Activated naive CD4-positive, alpha-beta T cell treated with anti-CD3 and anti-CD28 coated beads for 36 hours (primary cell): Measurements from ENCODE around the gene STOX2. TPM values are rescaled to one million over a fixed set of nuclear protein-coding genes. Genes with fewer than 3 reads are reported as not detected.
"Not testable (repeated sequence)": the region's sequence is repeated elsewhere in the genome, so short reads cannot be mapped to it uniquely, and the experiment has no call there.

Source experiments
- CTCF ChIA-PET: fragments of 350-600 bp; sonication (Branson Sonifier 250); formaldehyde crosslinking; loops from one replicate; lab custom pipeline; 2021; ENCODE audit warnings: antibody characterized with exemption; lab: Charles Lee
- DNase-seq: peaks from one replicate; pipeline ENCODE4 v3.0.0-alpha.2; 2020
- H3K27ac Mint-ChIP-seq: one replicate; pipeline ENCODE4 v1.8.0; 2021; ENCODE audit warnings: mild to moderate bottlenecking, mixed read lengths
- H3K27me3 Mint-ChIP-seq: one replicate; pipeline ENCODE4 v1.8.0; 2021; ENCODE audit warnings: low read depth, mixed read lengths
- H3K36me3 Mint-ChIP-seq: one replicate; pipeline ENCODE4 v1.8.0; 2021; ENCODE audit warnings: low read depth, mixed read lengths
- H3K4me1 Mint-ChIP-seq: one replicate; pipeline ENCODE4 v1.8.0; 2021; ENCODE audit warnings: low read depth, mixed read lengths
- H3K4me3 Mint-ChIP-seq: one replicate; pipeline ENCODE4 v1.8.0; 2021; ENCODE audit warnings: mild to moderate bottlenecking, moderate library complexity, mixed read lengths
- H3K9me3 Mint-ChIP-seq: one replicate; pipeline ENCODE4 v1.8.0; 2021; ENCODE audit warnings: mixed read lengths
- intact Hi-C: fragments of 100-400 bp; cut with micrococcal nuclease; formaldehyde crosslinking; loops from one replicate; pipeline ENCODE4 v1.15.1; 2023
- total RNA-seq, 2 experiments: library from RNA; stranded (reverse); gene quantifications; one replicate each; pipeline ENCODE4 v1.2.3, GENCODE V29; 2021

STOX2 gene
- total RNA-seq, 2 experiments from 2014 or later: not detected

- H3K27ac Mint-ChIP-seq: no peak overlapping the region
- peaks cover 3% of the 10 kb centered on the region for H3K27me3 Mint-ChIP-seq
- H3K4me1 Mint-ChIP-seq: no peaks in the 10 kb centered on the region
- H3K9me3 Mint-ChIP-seq: no peaks in the 10 kb centered on the region
- H3K36me3 Mint-ChIP-seq: no peaks in the 10 kb centered on the region
- DNase-seq: no peak
- H3K4me3 Mint-ChIP-seq: no peak overlapping the region
- intact Hi-C loops: no loop called here
- CTCF ChIA-PET: no interaction called here
These were observed 116.3 kb downstream of the STOX2 start for GRCh38 chr4:184021389-184021788.

DNA sequence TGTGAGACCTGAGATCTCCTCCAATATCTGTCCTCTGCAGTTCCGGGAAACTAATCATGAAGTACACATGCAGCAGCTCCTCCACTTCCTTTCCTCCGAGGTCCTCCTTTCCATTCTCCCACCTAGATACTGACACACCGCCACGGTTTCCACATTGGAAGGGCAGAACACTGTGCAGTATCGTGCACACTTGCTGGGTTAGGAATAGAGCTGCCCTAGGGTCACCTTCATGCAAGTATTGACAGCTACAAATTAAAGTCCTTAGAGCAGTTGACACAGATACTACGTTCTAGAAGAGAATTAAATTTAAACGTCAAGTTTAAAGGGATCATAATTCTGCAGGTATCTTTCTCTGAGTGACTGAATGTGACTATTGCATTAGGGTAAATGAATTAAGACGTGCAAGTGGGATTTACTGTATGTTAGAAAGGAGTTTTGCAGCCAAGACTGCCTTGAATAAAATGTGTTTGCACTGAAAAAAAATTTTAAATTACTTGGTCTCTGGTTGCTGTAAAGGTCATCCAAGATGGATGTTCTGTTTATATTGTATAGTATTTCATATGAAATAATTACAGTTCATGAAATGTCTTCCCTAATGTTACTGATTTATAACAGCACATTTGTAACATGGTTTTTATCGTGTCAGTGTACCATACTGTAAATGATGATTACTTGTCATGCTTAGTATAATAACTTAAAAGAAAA lies 117.7 kb downstream of the STOX2 start:
- Mint-ChIP-seq H3K4me1 (peaks cover 4% of the 10 kb centered on the region), H3K27ac (no peak overlapping the region), H3K4me3 (no peak overlapping the region), H3K27me3 (peaks cover 3% of the 10 kb centered on the region), H3K9me3 (no peaks in the 10 kb centered on the region), H3K36me3 (no peaks in the 10 kb centered on the region)
- intact Hi-C loops: no loop called here
- CTCF ChIA-PET: no interaction called here
- no peak for DNase-seq

GRCh38 chr4:184024637-184025036 lies 119.5 kb downstream of the STOX2 start:
- CTCF ChIA-PET: no interaction called here
- Mint-ChIP-seq H3K27ac (no peak overlapping the region), H3K27me3 (peaks cover 3% of the 10 kb centered on the region), H3K4me3 (no peak overlapping the region), H3K9me3 (no peaks in the 10 kb centered on the region), H3K4me1 (peaks cover 19% of the 10 kb centered on the region), H3K36me3 (no peaks in the 10 kb centered on the region)
- intact Hi-C loops: no loop called here
- DNase-seq: no peak

DNA sequence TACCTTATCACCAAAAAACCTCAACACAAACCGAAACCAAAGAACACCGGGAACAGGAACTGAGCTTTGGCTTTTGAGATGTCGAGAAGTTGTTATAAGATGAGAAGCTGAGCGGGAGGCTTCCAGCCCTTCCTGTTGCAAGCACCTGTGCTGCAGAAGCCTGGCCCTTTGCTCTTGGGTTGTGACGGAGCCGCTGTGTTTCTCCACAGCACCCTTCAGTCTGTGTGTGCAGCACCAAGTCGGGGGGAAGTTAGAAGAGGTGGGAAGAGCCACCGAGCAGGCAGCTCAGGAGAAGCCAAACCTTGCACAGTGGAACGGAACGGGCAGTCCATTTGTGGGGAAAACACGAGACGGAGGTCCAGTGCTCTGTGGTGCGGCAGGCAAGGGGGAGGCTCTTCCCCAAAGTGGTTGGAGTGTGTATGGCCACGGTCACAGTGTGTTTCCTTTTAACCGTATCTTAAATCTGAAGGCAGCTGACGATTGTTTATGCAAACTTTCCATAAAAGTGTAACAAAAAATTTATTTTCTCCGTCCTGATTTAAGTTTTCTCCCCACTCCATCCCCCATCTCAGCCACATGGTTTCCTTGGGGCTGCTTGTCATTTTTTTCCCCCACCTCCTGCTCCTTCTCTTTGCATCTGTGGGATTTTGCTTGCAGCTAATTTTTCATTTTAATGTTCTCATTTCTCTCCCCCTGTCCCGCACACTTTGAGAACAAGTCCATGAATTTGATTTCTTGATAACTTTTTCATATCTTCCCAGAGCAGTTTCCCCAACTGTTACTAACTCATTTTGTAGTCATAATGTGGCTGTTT lies 123.7 kb downstream of the STOX2 start:
- Mint-ChIP-seq H3K36me3 (no peaks in the 10 kb centered on the region), H3K4me1 (peaks cover 19% of the 10 kb centered on the region), H3K27me3 (no peaks in the 10 kb centered on the region), H3K4me3 (peak overlapping the region; percentile 69), H3K9me3 (no peaks in the 10 kb centered on the region), H3K27ac (no peak overlapping the region)
- DNase-seq: peak; percentile 43
- CTCF ChIA-PET: interaction anchor here (0.8 to 1.2 kb wide), 4 partner anchors 138 to 972 kb away, joined by 3 to 4 read pairs (median 4); no protein-coding TSS in a partner anchor
- intact Hi-C loops: no loop called here

DNA sequence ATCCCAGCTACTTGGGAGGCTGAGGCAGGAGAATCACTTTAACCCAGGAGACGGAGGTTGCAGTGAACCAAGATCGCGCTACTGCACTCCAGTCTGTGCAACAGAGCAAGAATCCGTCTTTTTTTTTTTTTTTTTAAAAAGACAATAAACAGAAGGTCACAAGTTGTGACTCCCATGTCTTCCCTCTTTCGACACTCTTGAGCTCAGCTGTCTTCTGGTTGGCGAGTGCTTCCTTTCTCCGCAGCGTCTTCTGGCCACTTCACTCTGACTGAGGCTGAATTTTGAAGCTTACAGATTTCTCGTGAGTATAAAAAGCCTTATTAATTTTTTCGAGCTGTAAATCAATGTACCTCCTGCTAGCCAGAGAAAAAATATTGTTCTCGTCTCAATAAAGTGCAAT lies 124.9 kb downstream of the STOX2 start:
- CTCF ChIA-PET: no interaction called here
- no peaks in the 10 kb centered on the region for H3K27me3 Mint-ChIP-seq
- H3K4me3 Mint-ChIP-seq: no peak overlapping the region
- no peaks in the 10 kb centered on the region for H3K36me3 Mint-ChIP-seq
- H3K9me3 Mint-ChIP-seq: no peaks in the 10 kb centered on the region
- intact Hi-C loops: no loop called here
- DNase-seq: no peak
- peaks cover 19% of the 10 kb centered on the region for H3K4me1 Mint-ChIP-seq
- no peak overlapping the region for H3K27ac Mint-ChIP-seq

DNA sequence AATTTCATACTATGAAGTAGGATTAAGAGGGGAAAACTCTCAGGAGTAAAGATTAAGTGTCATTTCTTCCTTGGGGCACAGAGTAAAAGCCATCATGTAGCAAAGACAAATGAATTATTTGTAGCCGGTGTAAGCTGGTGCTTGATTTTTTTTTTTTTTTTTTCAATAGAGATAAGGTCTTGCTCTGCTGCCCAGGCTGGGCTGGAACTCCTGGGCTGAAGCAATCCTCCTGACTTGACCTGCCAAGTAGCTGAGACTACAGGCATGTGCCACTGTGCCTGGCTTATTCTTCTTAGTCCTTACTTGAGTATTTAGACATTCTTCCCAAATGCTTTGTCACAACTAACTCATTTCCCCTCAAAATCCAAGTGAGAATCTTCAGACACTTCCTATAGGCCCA lies 125.7 kb downstream of the STOX2 start:
- Mint-ChIP-seq H3K27me3 (no peaks in the 10 kb centered on the region), H3K4me1 (peaks cover 19% of the 10 kb centered on the region), H3K27ac (no peak overlapping the region), H3K36me3 (no peaks in the 10 kb centered on the region), H3K9me3 (no peaks in the 10 kb centered on the region), H3K4me3 (no peak overlapping the region)
- DNase-seq: no peak
- CTCF ChIA-PET: no interaction called here
- intact Hi-C loops: no loop called here

- DNase-seq: no peak
- Mint-ChIP-seq H3K27me3 (no peaks in the 10 kb centered on the region), H3K4me1 (peaks cover 19% of the 10 kb centered on the region), H3K27ac (no peak overlapping the region), H3K4me3 (no peak overlapping the region), H3K36me3 (no peaks in the 10 kb centered on the region), H3K9me3 (no peaks in the 10 kb centered on the region)
- intact Hi-C loops: no loop called here
- CTCF ChIA-PET: no interaction called here
These were observed 127.0 kb downstream of the STOX2 start for GRCh38 chr4:184032091-184032490.

DNA sequence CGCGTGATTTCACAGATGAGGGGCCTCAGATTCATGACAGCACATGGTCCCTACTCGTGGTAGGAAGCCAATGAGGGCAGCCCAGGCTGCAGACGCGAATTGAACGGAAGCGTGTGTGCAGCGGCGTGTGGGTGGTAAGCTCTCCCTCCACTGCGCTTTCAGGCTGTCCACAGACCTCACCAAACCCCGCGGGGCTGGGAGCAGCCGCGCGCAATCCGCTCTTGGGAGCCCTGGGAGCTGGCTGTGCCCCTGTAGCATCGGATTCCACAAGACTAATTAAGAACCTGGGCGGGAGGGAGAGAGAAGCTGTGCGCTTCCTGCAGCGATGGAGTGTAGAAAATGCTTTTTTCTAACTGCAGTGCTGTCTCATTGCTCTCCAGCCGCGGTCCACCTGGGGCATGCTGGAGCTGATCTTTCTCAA lies 134.9 kb downstream of the STOX2 start:
- Mint-ChIP-seq H3K4me3 (peak overlapping the region; percentile 55), H3K9me3 (no peaks in the 10 kb centered on the region), H3K4me1 (peaks cover 10% of the 10 kb centered on the region), H3K27ac (no peak overlapping the region), H3K36me3 (no peaks in the 10 kb centered on the region), H3K27me3 (peaks cover 43% of the 10 kb centered on the region)
- intact Hi-C loops: no loop called here
- peak; percentile 38 for DNase-seq
- CTCF ChIA-PET: interaction anchor here (0.7 kb wide), 1 partner anchor 13 kb away, joined by 3 read pairs; no protein-coding TSS in a partner anchor

GRCh38 chr4:184041156-184041555 lies 136.0 kb downstream of the STOX2 start:
- DNase-seq: no peak
- Mint-ChIP-seq H3K36me3 (no peaks in the 10 kb centered on the region), H3K4me3 (no peak overlapping the region), H3K9me3 (peaks cover 7% of the 10 kb centered on the region), H3K4me1 (peaks cover 10% of the 10 kb centered on the region), H3K27me3 (peaks cover 43% of the 10 kb centered on the region), H3K27ac (no peak overlapping the region)
- intact Hi-C loops: no loop called here
- CTCF ChIA-PET: interaction anchor here (0.6 kb wide), 1 partner anchor 138 kb away, joined by 4 read pairs; no protein-coding TSS in a partner anchor

DNA sequence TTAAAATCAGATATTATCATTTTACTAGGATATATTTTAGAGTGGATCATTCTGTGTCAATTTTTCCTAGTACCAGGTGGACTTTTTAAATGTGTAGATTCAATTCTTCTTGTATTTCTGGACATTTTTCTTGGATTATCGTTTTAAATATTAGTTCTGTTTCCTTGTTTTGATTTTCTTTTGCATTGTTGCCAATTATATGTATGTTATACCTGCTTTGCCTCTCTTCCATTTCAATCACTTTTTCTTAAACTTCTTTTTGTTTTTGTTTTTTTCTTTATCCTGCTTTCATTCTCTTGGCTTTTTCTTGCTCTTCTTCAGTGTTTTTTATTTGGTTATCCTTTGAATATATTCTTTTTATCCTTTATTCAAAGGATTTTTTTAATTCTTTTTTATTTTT lies 141.0 kb downstream of the STOX2 start:
- Mint-ChIP-seq H3K27me3 (peaks cover 22% of the 10 kb centered on the region), H3K36me3 (no peaks in the 10 kb centered on the region), H3K4me1 (no peaks in the 10 kb centered on the region), H3K27ac (no peak overlapping the region), H3K9me3 (peaks cover 15% of the 10 kb centered on the region), H3K4me3 (no peak overlapping the region)
- no peak for DNase-seq
- CTCF ChIA-PET: no interaction called here
- intact Hi-C loops: no loop called here

DNA sequence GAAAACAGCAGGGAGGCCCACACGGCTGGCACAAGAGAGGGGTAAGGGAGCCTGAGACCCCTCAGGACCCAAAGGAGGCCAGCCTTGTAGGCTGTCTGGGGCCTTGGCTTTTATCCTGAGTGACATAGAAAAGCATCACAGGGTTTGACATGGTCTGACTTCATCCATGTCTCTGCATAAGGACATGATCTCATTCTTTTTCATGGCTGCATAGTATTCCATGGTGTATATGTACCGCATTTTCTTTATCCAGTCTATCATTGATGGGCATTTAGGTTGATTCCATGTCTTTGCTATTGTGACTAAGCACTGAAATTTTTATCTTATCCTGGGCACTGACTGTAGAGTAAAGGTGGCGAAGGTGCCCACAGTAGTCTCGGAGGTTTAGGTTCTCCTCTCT lies 146.2 kb downstream of the STOX2 start:
- intact Hi-C loops, H3K36me3 Mint-ChIP-seq, H3K4me1 Mint-ChIP-seq, H3K27ac Mint-ChIP-seq, H3K4me3 Mint-ChIP-seq, CTCF ChIA-PET, H3K9me3 Mint-ChIP-seq, DNase-seq: not testable (repeated sequence)
- H3K27me3 Mint-ChIP-seq: peaks cover 21% of the 10 kb centered on the region

DNA sequence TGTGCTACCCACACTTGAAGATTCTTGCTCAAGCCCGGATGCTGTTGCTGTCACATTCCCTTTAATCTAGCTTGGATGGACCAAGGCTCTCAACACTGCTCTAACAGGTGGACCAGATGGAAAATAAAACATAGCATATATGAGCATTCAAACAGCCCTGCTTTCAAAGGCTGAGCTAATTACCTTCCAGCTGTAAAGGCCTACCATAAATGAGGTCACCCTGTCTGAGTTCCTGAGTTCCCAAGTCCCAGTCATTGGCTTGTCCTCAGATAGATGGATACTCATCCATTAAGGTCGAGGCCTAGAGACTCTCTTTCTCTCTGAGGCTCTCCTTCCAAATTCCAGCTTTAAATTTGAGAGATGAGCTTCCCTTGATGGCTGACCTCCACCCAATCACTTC lies 147.5 kb downstream of the STOX2 start:
- H3K27me3 Mint-ChIP-seq: peaks cover 21% of the 10 kb centered on the region
- H3K27ac Mint-ChIP-seq: no peak overlapping the region
- no peak overlapping the region for H3K4me3 Mint-ChIP-seq
- no peaks in the 10 kb centered on the region for H3K36me3 Mint-ChIP-seq
- no peak for DNase-seq
- no peaks in the 10 kb centered on the region for H3K4me1 Mint-ChIP-seq
- intact Hi-C loops: no loop called here
- CTCF ChIA-PET: interaction anchor here (1.5 kb wide), 1 partner anchor 212 kb away, joined by 3 read pairs; no protein-coding TSS in a partner anchor
- peaks cover 2% of the 10 kb centered on the region for H3K9me3 Mint-ChIP-seq
